Amygdala (tissue), 56 donors: Measurements from ENCODE around the gene INPP5K.
"Not testable (repeated sequence)": the region's sequence is repeated elsewhere in the genome, so short reads cannot be mapped to it uniquely, and the experiment has no call there.

Experiments used
- DNase-seq, 56 donors: peaks; one replicate each; lab custom pipeline; 2025; lab: John Stamatoyannopoulos, UW

INPP5K gene

GRCh38 chr17:1509290-1509881 is 7.0 kb downstream of the INPP5K start:
- DNase-seq: no peak

GRCh38 chr17:1508709-1509108 is 7.7 kb downstream of the INPP5K start:
- DNase-seq: not testable (repeated sequence)

- DNase-seq: no peak
Measured at GRCh38 chr17:1506649-1507267, 9.7 kb downstream of the INPP5K start.

- DNase-seq: no peak
Measured at GRCh38 chr17:1505586-1505985, 10.8 kb downstream of the INPP5K start.

GRCh38 chr17:1504866-1505265 is 11.5 kb downstream of the INPP5K start:
- DNase-seq: no peak

GRCh38 chr17:1503699-1504098 is 12.7 kb downstream of the INPP5K start:
- no peak for DNase-seq

GRCh38 chr17:1498869-1499268 is 17.5 kb downstream of the INPP5K start:
- DNase-seq: no peak

GRCh38 chr17:1498233-1498632 is 18.2 kb downstream of the INPP5K start:
- DNase-seq: no peak

- no peak for DNase-seq
Measured at GRCh38 chr17:1497831-1498230, 18.6 kb downstream of the INPP5K start.

- no peak for DNase-seq
Measured at GRCh38 chr17:1496869-1497268, 19.5 kb downstream of the INPP5K start.

- no peak for DNase-seq
Measured at GRCh38 chr17:1495265-1495989, 21.0 kb downstream of the INPP5K start.

- DNase-seq: no peak
Measured at GRCh38 chr17:1494736-1495253, 21.6 kb downstream of the INPP5K start.

- no peak for DNase-seq
Measured at GRCh38 chr17:1494203-1494602, 22.2 kb downstream of the INPP5K start.

- DNase-seq: no peak
Measured at GRCh38 chr17:1493291-1493980, 23.0 kb downstream of the INPP5K start.

GRCh38 chr17:1492249-1493206 is 23.9 kb downstream of the INPP5K start, which contains the start of gene MYO1C:
Gene MYO1C (minus strand): TSS chr17:1492686. CDS start chr17:1492487, 199 bp downstream.
- DNase-seq: no peak

- peak in 8 of 56 donors; percentile 23 to 58 (median 40) for DNase-seq
Measured at GRCh38 chr17:1491443-1492248, 24.8 kb downstream of the INPP5K start.

- DNase-seq: peak in 12 of 56 donors; percentile 18 to 55 (median 24)
Measured at GRCh38 chr17:1490643-1491442, 25.6 kb downstream of the INPP5K start.

- no peak for DNase-seq
Measured at GRCh38 chr17:1488826-1489270, 27.6 kb downstream of the INPP5K start.
